ENCODE results near the gene OR10J5.

- TF ChIP-seq CTCF (tag by site-specific recombination; IDR thresholded peaks at IDR 0.05) (no peak), RBAK (tag by site-specific recombination; IDR thresholded peaks at IDR 0.05) (no peak), ZNF704 (tag by site-specific recombination; IDR thresholded peaks at IDR 0.05) (no peak), ZNF530 (tag by site-specific recombination; IDR thresholded peaks at IDR 0.05; ENCODE audit: low read depth) (no peak), SP2 (tag by site-specific recombination; IDR thresholded peaks at IDR 0.05) (no peak), TSHZ1 (tag by site-specific recombination; IDR thresholded peaks at IDR 0.05; ENCODE audit: borderline replicate concordance) (no peak), ZNF221 (tag by site-specific recombination; IDR thresholded peaks at IDR 0.05; ENCODE audit: borderline replicate concordance) (no peak), OVOL3 (tag by site-specific recombination; IDR thresholded peaks at IDR 0.05) (no peak)
Measured at GRCh38 chr1:159554696-159555095, 18.9 kb upstream of the OR10J5 start.
